Inflammatory macrophage treated with lipopolysaccharide for 4 hours (primary cell): ENCODE data around the gene GPALPP1.
"Not testable (repeated sequence)": the region's sequence is repeated elsewhere in the genome, so short reads cannot be mapped to it uniquely, and the experiment has no call there.

Source experiments
- DNase-seq: peaks from one replicate; pipeline ENCODE4 v3.0.0-alpha.2; 2020

GPALPP1 gene

DNA sequence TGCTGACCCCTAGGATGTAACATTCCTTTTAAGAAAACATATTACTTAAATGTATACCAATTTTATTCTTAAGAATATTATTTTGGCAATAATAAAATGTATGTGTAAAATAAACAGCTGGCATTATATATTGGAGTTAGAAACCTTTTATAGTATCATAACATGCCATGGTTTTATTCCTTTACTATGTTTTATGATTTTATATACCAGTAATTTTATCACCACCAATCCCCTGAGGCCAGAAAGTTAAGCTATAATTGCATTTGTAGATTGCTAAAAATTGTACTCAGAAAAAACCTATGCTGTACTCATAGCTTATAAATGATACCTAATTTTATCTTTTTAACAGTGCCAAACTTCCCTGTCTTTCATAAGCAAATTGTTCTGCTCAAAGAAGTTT, 17.9 kb downstream of the GPALPP1 start:
- DNase-seq, result no peak

GRCh38 chr13:45007823-45008222, 18.5 kb downstream of the GPALPP1 start:
- DNase-seq, result no peak

GRCh38 chr13:45011198-45011597, 21.9 kb downstream of the GPALPP1 start:
- DNase-seq, result peak; percentile 1

GRCh38 chr13:45015300-45015699, 26.0 kb downstream of the GPALPP1 start:
- no peak for DNase-seq

- DNase-seq, result no peak
These were observed 27.6 kb downstream of the GPALPP1 start for GRCh38 chr13:45016792-45017425.

DNA sequence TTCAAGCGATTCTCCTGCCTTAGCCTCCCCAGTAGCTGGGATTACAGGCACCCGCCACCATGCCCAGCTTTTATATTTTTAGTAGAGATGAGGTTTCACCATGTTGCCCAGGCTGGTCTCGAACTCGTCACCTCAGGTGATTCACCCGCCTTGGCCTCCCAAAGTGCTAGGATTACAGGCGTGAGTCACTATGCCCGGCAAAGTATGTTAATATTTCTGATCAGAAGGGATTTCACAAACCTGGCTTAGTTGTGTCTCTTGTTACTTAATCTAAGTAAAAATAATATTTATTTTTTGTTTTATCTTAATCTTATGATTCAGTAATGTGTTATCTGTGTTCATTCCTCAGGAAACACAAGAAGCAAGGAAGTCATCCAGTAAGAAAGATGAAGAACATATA, 30.6 kb downstream of the GPALPP1 start:
- DNase-seq, result not testable (repeated sequence)

DNA sequence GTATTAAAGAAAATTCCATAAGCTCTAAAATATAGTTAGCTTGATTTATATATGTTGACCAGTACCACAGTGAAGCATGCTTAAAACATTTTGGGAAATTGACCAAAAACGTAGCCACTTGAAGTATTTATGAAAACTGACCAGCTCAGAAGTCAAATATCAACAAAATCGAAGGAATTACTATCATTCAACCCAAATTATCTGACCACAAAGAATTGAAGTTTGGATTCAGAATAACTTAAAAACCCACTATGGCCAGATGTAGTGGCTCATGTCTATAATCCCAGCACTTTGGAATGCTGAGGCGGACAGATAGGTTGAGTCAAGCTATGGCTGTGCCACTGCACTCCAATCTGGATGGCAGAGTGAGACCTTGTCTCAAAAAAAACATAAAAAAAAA, 31.9 kb downstream of the GPALPP1 start:
- no peak for DNase-seq

DNA sequence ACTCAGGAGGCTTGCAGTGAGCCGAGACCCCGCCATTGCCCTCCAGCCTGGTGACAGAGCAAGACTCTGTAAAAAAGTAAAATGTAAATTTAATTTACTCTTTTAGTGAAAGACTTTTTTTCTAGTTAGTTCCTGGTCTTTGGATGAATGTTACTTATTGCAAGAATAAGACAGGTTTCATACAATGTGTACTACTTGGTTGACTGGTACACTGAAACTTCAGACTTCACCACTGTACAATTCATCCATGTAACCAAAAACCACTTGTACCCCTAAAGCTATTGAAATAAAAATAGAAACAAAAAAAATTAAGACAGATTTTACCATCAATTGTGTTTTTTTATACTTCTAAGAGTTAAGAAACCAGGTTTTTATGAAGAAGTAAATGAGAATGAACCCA, 35.5 kb downstream of the GPALPP1 start:
- no peak for DNase-seq

- DNase-seq, result no peak
These were observed 45.0 kb downstream of the GPALPP1 start for GRCh38 chr13:45034342-45034741.

DNA sequence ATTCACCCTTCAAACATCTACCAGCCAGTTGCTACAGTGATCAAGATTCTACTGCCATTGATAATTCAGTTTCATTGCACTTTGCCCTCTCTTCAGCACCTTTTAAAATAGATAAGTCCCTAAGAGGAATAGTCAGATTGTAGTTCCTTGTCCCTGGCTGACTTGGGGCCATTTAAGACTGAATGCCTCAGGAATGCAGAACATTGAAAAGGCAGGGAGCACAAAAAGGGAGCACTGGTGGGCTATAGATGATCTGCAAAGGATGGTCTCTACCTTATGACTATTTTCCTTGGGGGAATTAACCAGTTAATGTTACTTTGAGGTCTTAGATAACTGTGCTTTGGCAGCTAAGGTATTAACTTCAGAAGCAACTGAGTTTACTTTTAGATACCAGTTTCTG, 46.9 kb downstream of the GPALPP1 start:
- no peak for DNase-seq

DNA sequence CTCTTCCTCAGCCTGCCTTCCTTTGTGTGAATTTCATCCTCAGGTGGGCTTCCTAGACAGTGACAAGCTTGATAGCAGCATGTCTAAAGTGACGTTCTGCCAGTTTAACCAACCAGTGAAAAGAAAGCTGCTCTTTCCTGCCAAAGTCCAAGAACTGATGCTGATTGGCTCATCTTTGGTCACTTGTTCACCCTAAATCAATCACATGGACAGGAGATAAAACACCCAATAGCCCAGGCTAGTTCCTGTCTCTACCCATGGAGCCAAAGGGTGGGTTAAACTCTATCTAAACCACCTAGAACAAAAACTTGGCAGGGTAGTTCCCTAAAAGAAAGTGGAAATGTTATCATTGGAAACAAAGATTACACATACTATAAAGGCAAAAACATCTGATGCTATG, 50.8 kb downstream of the GPALPP1 start:
- no peak for DNase-seq

DNA sequence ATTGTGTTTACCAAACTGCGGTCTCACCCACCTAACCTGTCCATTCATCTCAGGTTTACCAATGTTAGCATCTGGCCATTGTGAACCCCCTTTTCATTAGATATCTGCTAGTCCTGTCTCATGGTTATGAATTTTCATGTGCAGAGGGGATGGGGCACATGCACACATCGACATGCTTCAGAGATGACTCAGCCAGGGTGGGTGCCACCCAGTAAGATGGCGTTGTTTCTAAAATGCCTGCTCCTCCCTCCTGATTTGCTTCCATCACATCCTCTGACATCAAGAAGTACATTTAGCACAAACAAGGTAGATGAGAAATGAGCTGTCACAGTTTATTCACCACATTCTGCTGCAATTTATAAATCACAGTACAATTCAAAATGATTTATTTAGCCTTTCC, 51.3 kb downstream of the GPALPP1 start:
- no peak for DNase-seq

DNA sequence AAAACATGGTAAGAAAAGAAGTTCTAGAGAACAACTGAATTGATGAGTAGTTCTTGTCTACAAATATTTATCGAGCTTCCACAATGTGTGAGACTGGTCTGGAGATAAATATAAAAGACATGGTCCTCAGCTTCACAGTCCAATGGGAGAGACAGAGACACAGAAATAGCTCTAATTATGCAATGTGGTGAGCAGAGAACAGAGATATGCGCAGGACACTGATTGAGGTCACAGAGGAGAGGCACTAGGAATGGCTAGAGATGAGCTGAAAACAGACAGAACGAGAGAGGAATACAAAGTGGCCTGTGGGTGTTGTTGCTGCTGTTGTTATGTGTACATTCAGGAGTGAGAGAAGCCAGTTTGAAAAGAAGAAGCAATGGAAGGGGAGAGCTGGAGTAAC, 53.2 kb downstream of the GPALPP1 start:
- no peak for DNase-seq

GRCh38 chr13:45046445-45046844, 57.1 kb downstream of the GPALPP1 start:
- DNase-seq, result no peak

DNA sequence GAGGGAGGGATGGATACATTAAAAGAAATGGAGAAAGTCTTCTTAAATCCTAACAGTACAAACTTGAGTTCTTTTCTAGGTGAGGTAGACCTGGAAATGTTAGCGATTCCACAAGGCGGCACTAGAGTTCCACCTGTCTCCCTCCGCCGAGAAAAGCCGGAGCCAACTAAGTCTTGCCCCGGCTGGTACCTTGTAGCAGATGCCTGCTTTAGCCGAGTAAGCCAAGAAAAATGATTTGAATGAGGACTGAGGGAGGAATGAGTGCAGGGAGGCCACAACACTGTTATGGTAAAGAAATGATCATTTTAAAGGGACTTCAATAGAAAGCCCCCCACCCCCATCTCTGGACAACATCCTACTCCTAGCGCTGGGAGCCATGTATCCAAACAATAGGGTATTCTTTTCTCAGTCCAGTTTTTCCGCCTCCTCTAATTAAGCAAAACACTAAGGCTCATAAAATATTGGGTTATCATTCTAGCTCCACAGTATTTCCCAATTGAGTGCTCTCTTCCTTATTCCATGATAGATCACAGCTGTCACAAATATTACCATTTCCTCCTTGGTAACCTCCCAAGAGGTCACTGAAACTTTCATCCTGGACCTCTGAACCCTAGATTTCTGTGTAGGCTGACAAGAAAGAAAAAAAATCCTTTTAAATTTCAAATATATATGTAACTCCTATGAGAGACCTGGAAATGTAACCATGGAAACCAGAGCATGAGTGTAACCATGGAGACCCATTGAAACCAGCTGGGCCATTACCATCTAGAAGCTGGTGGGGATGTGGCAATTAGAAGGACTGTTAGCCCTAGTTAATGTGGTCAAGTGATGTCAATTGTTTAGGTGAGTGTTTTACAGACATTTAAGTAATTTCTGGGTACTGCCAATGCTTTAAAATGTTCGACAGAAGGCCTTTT, 58.3 kb downstream of the GPALPP1 start:
- DNase-seq, result peak; percentile 73

- DNase-seq, result peak; percentile 8
These were observed 59.6 kb downstream of the GPALPP1 start for GRCh38 chr13:45048890-45049407.

DNA sequence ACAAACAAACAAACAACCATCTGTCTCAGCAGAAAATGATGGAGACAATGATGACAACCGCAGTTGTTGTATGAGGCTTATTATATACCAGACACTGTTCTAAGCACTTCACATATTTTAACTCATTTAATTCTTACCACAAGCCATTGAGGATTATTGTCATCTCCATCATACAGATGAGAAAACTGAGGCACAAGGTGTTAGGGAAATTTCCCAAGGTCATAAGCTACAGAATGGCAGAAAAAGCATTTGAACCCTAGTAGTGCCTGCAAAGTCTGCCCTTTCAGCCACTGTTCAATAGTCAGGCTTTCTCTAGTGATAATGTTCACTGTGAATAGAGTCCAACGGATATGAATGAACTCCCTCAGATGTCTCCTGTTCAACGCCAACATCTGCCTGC, 60.1 kb downstream of the GPALPP1 start:
- DNase-seq, result no peak

- DNase-seq, result peak; percentile 34
These were observed 62.0 kb downstream of the GPALPP1 start for GRCh38 chr13:45051315-45051714.

DNA sequence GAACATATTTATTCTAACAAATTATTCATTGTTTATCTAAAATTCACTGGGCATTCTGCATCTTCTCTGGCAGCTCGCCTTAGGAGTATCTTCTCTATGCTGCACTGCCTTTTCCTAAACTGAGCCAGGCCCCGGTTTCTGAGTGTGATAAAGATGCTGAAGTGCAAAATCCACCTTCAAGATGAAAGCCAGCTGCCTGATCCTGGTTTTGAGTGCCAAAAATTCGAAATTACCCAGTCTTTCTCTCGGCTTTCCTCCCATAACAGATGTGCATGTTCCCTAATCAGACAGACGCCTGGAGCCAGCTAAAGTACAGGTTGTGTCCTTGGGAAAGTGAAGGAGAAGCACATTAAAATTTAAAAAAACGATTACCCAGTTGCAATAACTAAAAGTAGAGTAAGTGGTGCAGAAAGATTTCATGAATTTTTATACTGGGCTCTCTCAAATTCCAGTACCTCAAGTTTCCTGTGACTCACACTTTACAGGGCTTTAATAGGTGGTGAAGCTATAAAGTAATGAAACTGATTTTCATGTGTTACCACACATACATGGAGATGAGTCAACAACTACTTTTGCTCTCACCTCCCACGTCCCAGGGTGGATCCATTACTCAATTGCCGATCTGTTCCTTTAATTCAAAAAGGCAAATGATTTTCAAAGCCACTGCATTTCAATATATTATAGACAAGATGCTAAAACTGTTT, 66.0 kb downstream of the GPALPP1 start:
- peak; percentile 93 for DNase-seq

DNA sequence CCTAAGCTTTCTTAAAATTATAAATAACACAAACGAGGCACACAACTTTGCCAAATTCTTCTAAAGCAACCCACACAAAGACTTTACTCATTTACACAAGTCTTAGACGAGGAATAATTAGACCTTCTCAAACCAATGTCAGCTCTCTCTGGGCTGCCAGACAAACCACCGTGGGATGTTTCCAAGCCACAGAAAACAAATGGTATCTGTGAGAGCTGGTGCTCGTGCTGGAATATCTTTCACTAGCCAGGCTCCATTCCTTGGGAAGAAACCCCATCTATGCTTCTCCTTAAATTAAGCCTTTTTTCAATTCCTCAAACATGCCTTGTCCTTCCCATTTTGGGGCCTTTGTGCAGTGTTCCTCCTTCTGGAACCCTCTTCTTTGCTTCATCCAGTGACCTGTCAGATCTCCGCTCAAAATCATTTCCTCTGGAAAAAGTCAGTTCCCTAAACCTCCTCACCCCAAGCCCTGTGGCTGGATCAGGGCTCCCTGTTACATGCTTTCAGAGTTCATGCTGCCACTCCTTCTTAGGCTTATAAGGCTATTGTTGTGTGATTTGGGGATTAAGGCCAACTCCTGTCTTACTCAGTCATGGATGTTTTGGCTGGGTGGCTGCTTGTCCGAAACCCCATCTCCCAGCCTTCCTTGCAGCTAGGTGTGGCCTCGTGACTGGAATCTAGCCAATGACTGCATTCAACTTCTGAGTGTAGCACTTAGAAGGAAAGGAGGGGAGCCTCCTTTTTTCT, 66.7 kb downstream of the GPALPP1 start:
- DNase-seq, result peak; percentile 59

DNA sequence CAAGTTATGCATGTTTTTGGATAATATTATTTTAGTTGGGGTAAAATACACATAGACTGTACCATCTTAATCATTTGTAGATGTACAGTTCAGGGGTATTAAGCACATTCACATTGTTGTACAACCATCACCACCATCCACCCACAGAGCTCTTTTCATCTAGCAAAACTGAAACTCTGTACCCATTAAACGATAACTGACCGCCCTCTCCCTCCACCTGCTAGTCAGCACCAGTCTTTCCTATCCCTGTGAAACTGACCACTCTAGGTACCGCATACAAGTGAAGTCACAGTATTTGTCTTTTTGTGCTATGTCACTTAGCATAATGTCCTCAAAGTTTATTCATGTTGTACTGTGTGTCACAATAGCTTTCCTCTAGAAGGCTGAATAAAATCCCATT, 70.7 kb downstream of the GPALPP1 start:
- DNase-seq, result no peak

GRCh38 chr13:45063261-45063860, 74.0 kb downstream of the GPALPP1 start:
- DNase-seq, result no peak
